Measurements from ENCODE around the gene HACD4.

DNA sequence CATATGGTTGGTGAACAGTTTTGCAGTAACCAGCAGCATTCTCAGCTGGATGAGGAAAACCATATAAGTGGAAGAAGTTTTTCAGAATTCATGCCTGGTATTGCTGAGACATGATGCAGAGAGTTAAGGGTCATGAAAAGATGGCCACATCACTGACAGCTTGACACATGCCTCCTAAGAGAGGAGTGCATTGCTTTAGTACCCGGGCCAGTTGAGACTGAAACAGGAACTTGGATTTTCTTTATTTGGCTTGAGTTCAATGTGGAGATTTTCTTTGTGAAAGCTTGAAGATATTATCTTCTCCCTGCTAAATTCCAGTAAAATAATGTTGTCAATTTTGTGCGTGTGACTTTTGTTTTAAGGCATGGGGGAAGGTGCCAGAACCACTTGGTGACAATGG lies 35.8 kb downstream of the HACD4 start:
- TF ChIP-seq POLR2A (IDR thresholded peaks at IDR 0.05) = no peak
- TF ChIP-seq, protein P1, sequence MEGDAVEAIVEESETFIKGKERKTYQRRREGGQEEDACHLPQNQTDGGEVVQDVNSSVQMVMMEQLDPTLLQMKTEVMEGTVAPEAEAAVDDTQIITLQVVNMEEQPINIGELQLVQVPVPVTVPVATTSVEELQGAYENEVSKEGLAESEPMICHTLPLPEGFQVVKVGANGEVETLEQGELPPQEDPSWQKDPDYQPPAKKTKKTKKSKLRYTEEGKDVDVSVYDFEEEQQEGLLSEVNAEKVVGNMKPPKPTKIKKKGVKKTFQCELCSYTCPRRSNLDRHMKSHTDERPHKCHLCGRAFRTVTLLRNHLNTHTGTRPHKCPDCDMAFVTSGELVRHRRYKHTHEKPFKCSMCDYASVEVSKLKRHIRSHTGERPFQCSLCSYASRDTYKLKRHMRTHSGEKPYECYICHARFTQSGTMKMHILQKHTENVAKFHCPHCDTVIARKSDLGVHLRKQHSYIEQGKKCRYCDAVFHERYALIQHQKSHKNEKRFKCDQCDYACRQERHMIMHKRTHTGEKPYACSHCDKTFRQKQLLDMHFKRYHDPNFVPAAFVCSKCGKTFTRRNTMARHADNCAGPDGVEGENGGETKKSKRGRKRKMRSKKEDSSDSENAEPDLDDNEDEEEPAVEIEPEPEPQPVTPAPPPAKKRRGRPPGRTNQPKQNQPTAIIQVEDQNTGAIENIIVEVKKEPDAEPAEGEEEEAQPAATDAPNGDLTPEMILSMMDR (IDR thresholded peaks at IDR 0.05) = no peak
